Measurements from ENCODE around the gene MED22. TPM values are rescaled to one million over a fixed set of nuclear protein-coding genes. Genes with fewer than 3 reads are reported as not detected.
"Not testable (repeated sequence)": the region's sequence is repeated elsewhere in the genome, so short reads cannot be mapped to it uniquely, and the experiment has no call there.

The MED22 gene
- total RNA-seq, 1 donor from 2014 or later = 32.9 TPM

DNA sequence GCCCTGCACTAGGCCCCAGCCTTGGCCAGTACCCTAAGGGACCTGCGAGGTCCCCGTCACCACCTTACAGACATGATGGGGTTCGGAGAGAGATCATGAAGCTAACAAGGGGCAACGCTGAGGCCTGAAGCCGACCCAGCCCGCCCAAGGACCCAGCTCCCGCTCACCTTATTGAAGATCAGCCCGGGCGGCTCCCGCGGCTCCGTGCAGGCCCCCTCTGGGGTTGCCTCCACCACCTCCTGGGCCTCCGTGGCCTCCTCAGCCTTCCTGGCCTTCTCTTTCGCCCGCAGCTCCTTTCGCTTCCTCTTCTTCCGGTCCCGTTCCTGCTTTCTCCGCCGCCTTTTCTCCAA lies 15.6 kb downstream of the MED22 start:
- no peak for DNase-seq (ENCODE audit: extremely low spot score in 2 of 2)
- no peak for TF ChIP-seq POLR2A (IDR thresholded peaks at IDR 0.05)
- TF ChIP-seq POLR2AphosphoS5 (IDR thresholded peaks at IDR 0.05; ENCODE audit: insufficient read depth in 1 of 2, low read depth in 1 of 2) = no peak
- TF ChIP-seq, protein P1, sequence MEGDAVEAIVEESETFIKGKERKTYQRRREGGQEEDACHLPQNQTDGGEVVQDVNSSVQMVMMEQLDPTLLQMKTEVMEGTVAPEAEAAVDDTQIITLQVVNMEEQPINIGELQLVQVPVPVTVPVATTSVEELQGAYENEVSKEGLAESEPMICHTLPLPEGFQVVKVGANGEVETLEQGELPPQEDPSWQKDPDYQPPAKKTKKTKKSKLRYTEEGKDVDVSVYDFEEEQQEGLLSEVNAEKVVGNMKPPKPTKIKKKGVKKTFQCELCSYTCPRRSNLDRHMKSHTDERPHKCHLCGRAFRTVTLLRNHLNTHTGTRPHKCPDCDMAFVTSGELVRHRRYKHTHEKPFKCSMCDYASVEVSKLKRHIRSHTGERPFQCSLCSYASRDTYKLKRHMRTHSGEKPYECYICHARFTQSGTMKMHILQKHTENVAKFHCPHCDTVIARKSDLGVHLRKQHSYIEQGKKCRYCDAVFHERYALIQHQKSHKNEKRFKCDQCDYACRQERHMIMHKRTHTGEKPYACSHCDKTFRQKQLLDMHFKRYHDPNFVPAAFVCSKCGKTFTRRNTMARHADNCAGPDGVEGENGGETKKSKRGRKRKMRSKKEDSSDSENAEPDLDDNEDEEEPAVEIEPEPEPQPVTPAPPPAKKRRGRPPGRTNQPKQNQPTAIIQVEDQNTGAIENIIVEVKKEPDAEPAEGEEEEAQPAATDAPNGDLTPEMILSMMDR (IDR thresholded peaks at IDR 0.05) = no peak
- H3K27ac ChIP-seq = no peak overlapping the region
- intact Hi-C loops (cut with DNase I) = no loop called here
- no peaks in the 10 kb centered on the region for H3K27me3 ChIP-seq
- H3K9me3 ChIP-seq = no peaks in the 10 kb centered on the region
- H3K36me3 ChIP-seq = peaks cover 0 to 38% of the 10 kb centered on the region in 2 donors
- peaks cover 31% of the 10 kb centered on the region for H3K4me1 ChIP-seq
- no peak overlapping the region for H3K4me3 ChIP-seq

DNA sequence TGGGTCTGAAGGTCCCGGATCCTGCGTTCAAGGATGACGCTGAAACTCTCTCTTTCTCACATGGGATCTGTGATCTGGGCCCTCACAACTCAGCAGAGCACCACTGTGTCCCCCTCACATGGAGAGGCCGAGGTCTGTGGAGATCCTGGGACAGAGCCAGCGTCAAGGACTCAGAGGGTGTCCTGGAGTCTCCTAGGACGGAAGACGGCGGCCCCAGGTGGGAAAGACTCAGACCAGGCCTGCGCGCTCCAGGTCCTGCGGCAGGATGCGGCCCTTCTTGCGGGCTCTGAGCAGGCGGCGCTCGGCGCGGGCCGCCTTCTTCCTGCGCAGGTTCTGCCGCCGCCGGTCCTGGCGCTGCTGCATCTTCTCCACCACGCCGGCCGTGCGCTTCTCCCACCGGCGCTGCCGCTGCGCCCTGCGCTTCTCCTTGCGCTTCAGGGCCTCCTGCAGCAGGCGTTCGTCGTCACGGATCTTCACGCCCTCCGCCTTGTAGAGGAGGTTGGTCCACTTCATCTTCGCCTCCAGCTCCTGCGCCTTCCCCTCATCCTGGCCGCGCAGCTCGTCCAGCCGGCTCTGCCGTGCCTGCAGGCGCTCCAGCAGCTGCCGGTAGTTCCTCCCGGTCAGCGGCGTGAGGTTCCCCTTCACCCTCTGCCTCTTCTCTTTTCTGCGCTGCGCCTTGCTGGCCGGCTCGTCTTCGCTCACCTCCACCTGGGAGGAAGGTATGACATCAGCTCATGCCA lies 16.1 kb downstream of the MED22 start:
- Histone ChIP-seq H3K27ac (no peak overlapping the region), H3K4me3 (no peak overlapping the region), H3K4me1 (peaks cover 30% of the 10 kb centered on the region), H3K36me3 (peaks cover 0 to 38% of the 10 kb centered on the region in 2 donors), H3K27me3 (no peaks in the 10 kb centered on the region), H3K9me3 (no peaks in the 10 kb centered on the region)
- DNase-seq (ENCODE audit: extremely low spot score in 2 of 2) = no peak
- TF ChIP-seq POLR2AphosphoS5 (IDR thresholded peaks at IDR 0.05; ENCODE audit: insufficient read depth in 1 of 2, low read depth in 1 of 2) = no peak
- TF ChIP-seq POLR2A (IDR thresholded peaks at IDR 0.05) = no peak
- TF ChIP-seq, protein P1 (IDR thresholded peaks at IDR 0.05) = no peak
- intact Hi-C loops (cut with DNase I) = no loop called here

DNA sequence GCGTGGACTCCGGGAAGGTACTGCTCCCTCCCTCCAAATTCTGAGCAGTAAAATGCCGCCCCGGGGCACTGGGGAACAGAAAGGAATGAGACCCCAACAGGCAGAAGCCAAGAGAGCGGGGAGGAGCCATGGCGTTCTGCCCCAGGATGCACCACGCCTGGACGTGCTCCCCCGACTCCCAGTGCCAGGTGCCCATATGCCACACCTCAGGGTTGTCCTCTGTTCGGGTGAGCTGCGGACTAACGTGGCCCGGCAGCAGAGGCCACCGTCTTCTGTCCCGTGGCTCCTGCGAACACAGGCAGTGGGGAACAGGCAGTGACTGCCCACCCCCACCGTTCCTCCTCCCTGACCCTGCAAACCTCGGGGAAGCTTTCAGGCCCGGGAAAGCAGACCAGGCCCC lies 16.7 kb downstream of the MED22 start:
- no peak overlapping the region for H3K4me3 ChIP-seq
- peaks cover 0 to 38% of the 10 kb centered on the region in 2 donors for H3K36me3 ChIP-seq
- H3K27ac ChIP-seq = no peak overlapping the region
- H3K27me3 ChIP-seq = no peaks in the 10 kb centered on the region
- peaks cover 24% of the 10 kb centered on the region for H3K4me1 ChIP-seq
- H3K9me3 ChIP-seq = no peaks in the 10 kb centered on the region
- TF ChIP-seq POLR2A (IDR thresholded peaks at IDR 0.05) (no peak), POLR2AphosphoS5 (IDR thresholded peaks at IDR 0.05; ENCODE audit: insufficient read depth in 1 of 2, low read depth in 1 of 2) (no peak)
- TF ChIP-seq, protein P1 (IDR thresholded peaks at IDR 0.05) = no peak
- intact Hi-C loops (cut with DNase I) = no loop called here
- DNase-seq (ENCODE audit: extremely low spot score in 2 of 2) = no peak

DNA sequence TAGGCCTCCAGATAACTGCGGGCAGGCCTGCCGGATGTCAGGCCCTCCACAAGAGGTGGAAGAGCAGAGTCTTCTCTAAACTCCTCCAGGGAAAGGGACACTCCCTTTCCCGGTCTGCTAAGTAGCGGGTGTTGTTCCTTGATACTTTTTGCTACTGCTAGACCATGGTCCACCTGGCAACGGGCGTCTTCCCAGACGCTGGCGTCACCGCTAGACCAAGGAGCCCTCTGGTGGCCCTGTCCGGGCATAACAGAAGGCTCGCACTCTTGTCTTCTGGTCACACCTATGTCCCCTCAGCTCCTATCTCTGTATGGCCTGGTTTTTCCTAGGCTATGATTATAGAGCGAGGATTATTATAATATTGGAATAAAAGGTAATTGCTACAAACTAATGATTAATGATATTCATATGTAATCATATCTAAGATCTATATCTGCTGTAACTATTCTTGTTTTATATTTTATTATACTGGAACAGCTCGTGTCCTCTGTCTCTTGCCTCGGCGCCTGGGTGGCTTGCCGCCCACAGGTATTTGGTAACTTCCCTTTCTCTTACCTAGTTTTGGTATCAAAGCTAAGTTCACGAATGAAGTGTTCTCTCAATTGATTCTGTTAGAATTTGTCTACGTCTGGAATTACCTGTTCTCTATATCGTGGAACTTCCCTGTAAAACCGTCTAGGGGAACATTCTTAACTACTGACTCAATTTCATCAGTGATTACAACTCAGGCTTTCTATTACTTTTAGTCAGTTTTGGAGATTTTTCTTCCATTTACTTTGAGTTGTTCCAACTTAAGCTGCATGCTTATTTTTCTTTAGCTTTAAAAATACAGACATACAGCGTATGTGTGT lies 18.4 kb downstream of the MED22 start:
- H3K36me3 ChIP-seq = peaks cover 0 to 38% of the 10 kb centered on the region in 2 donors
- intact Hi-C loops (cut with DNase I) = loop anchor here (2.0 kb wide), 1 partner anchor 143 kb away; no protein-coding TSS in a partner anchor
- H3K4me3 ChIP-seq; H3K9me3 ChIP-seq; H3K27ac ChIP-seq; H3K27me3 ChIP-seq; DNase-seq (ENCODE audit: extremely low spot score in 2 of 2): not testable (repeated sequence)
- peaks cover 13% of the 10 kb centered on the region for H3K4me1 ChIP-seq
- TF ChIP-seq, protein P1 (IDR thresholded peaks at IDR 0.05) = peak in 1 of 3 experiments; percentile 27
